Suprapubic skin (tissue), 3 donors: Measurements from ENCODE around the gene PAX5.

Experiments used
- POLR2AphosphoS5 ChIP-seq, 3 donors: sonication (generic); formaldehyde crosslinking; IDR thresholded peaks; one replicate each; pipeline ENCODE4 v1.6.1; 2017; ENCODE audit warnings: antibody characterized with exemption in 3 of 3
- TF ChIP-seq, protein P1 (sequence below), 2 donors: fragments of 200-600 bp in 1 of 2; fragments of 450-650 bp in 1 of 2; sonication (generic) in 1 of 2; IDR thresholded peaks; one replicate each; pipeline ENCODE4 v1.5.1; 2016 to 2019; ENCODE audit warnings: antibody characterized with exemption in 2 of 2, mild to moderate bottlenecking in 1 of 2, moderate library complexity in 1 of 2

DNA sequence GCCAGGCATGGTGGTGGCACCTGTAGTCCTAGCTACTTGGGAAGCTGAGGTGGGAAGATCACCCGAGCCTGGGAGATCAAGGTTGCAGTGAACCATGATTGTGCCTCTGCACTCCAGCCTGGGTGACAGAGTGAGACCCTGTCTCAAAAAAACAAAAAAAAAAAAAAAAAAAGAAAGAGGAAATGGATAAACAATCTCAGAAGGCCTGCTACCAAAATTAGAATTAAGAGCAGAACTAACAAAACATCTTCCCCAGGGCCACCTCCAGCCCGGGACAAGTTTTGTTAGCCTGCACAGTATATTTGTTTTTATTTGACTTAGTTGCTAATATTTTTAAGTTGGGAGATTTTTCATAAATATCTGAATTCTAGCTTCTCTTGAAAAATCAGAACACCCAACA is 23.1 kb downstream of the PAX5 start:
- TF ChIP-seq, protein P1, sequence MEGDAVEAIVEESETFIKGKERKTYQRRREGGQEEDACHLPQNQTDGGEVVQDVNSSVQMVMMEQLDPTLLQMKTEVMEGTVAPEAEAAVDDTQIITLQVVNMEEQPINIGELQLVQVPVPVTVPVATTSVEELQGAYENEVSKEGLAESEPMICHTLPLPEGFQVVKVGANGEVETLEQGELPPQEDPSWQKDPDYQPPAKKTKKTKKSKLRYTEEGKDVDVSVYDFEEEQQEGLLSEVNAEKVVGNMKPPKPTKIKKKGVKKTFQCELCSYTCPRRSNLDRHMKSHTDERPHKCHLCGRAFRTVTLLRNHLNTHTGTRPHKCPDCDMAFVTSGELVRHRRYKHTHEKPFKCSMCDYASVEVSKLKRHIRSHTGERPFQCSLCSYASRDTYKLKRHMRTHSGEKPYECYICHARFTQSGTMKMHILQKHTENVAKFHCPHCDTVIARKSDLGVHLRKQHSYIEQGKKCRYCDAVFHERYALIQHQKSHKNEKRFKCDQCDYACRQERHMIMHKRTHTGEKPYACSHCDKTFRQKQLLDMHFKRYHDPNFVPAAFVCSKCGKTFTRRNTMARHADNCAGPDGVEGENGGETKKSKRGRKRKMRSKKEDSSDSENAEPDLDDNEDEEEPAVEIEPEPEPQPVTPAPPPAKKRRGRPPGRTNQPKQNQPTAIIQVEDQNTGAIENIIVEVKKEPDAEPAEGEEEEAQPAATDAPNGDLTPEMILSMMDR (IDR thresholded peaks at IDR 0.05): no peak
- TF ChIP-seq POLR2AphosphoS5 (IDR thresholded peaks at IDR 0.05): no peak
